Measurements from ENCODE around the gene HOXD8. TPM values are rescaled to one million over a fixed set of nuclear protein-coding genes. Genes with fewer than 3 reads are reported as not detected.
A peak's percentile ranks its signal among the peaks of the same experiment; 100 is the strongest.

HOXD8 gene
- total and polyA plus RNA-seq, 9 of the 15 experiments (the other 6 are each of a cell fraction or from before 2014, with no cell fraction given), result 0.04 to 0.15 TPM; not detected in 7

DNA sequence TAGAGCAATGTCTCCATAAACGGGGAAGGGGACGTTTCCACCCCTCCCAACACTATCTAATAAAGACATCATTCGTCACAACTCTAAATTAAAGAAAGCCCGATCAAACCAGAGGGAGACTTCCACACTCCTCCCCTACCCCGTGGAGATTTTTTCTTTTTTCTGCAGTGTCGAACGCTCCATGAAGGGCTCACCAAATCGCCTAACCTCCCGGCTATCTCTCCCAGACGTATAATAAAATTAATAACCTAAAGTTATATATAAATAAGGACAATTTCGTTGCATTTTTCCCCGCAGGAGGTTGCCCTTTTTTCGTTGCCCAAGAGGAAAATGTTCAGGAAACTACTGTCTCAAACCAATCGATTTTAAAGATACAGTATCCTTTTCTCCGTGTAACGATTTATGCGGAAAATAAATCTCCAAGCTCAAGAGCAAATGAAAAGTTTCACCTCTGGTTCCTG, 48.1 kb upstream of the HOXD8 start:
- H2AFZ ChIP-seq (ENCODE audit: low read depth, low read length), result no peak overlapping the region
- H3K9me3 ChIP-seq (replicated peaks; ENCODE audit: control insufficient read depth, insufficient read depth, low read depth, low read length), result peaks cover 10% of the 10 kb centered on the region
- H3K4me2 ChIP-seq (ENCODE audit: insufficient read depth, low read length), result no peak overlapping the region
- no peaks in the 10 kb centered on the region for H3K36me3 ChIP-seq (ENCODE audit: control insufficient read depth, insufficient read depth, low read length)
- no peak overlapping the region for H3K27ac ChIP-seq (ENCODE audit: extremely low read depth, low read depth, low read length)
- H3K4me3 ChIP-seq, result no peak overlapping the region
- ChIA-PET POLR2A (no interaction called here), CTCF (ENCODE audit: low intra/inter-chr PET ratio) (interaction anchor here (3.8 kb wide), 1 partner anchor 391 kb away, joined by 36 read pairs; no protein-coding TSS in a partner anchor)
- ATAC-seq (no peak), FAIRE-seq (no peak), DNase-seq (ENCODE audit: extremely low read depth in 1 of 4, low spot score in 3 of 4) (no peak)
- peaks cover 48 to 76% of the 10 kb centered on the region in 2 experiments for H3K27me3 ChIP-seq (ENCODE audit: control insufficient read depth in 2 of 2, insufficient read depth in 2 of 2, low read length in 2 of 2)
- peaks cover 0 to 39% of the 10 kb centered on the region in 2 experiments; a peak in 3 of 5 replicates for H3K4me1 ChIP-seq (replicated peaks in 1 of 2; ENCODE audit: control insufficient read depth in 2 of 2, insufficient read depth in 2 of 2, low read length in 2 of 2)
- no peaks in the 10 kb centered on the region for H3K79me2 ChIP-seq (ENCODE audit: control insufficient read depth, insufficient read depth, low read length)
- intact Hi-C loops (cut with micrococcal nuclease), result no loop called here
- H4K20me1 ChIP-seq (replicated peaks; ENCODE audit: control insufficient read depth, insufficient read depth, low read length), result peaks cover 4% of the 10 kb centered on the region; the same call in 1 of the 2 replicates
- H3K9me1 ChIP-seq (ENCODE audit: control insufficient read depth, insufficient read depth, low read length), result no peaks in the 10 kb centered on the region
- 38% methylated on average over 17 of the region's 17 CpGs for WGBS (ENCODE audit: insufficient coverage, low coverage, missing lambda C conversion rate)
- no TSS peak for BruUV-seq (replicated peaks)
- H3K9ac ChIP-seq (ENCODE audit: insufficient read depth in 1 of 2, low read depth in 2 of 2, low read length in 2 of 2), result no peak overlapping the region
- in situ Hi-C loops (cut with MboI), result loop anchor here (10.0 to 25.0 kb wide), 2 partner anchors 657 to 1044 kb away; no protein-coding TSS in a partner anchor
- TF ChIP-seq CUX1 (CRISPR knock-in tag; IDR thresholded peaks at IDR 0.05) (0 out of 2 replicates have a peak, but pooled peaks have one; percentile 25), ZBTB40 (IDR thresholded peaks at IDR 0.05) (no peak), ZBTB40 (CRISPR knock-in tag; IDR thresholded peaks at IDR 0.05) (no peak), CEBPB (tag; IDR thresholded peaks at IDR 0.05) (no peak)

All from K562 (cell line).